Measurements from ENCODE around the gene ACKR4.

- no peak for TF ChIP-seq CTCF (IDR thresholded peaks at IDR 0.05)
- no peak for TF ChIP-seq POLR2A (IDR thresholded peaks at IDR 0.05)
These were observed 2.1 kb upstream of the ACKR4 start for GRCh38 chr3:132595014-132595413.
